ENCODE data around the gene CDIPT.
"Not testable (repeated sequence)": the region's sequence is repeated elsewhere in the genome, so short reads cannot be mapped to it uniquely, and the experiment has no call there.

- TF ChIP-seq CTCF, POLR2A (IDR thresholded peaks at IDR 0.05): not testable (repeated sequence)
These were observed 29.8 kb downstream of the CDIPT start for GRCh38 chr16:29833219-29833618.

Measured in heart left ventricle (tissue), 13 donors.